GM18511 (cell line): ENCODE measurements around the gene STX2.
A peak's percentile ranks its signal among the peaks of the same experiment; 100 is the strongest.
"Not testable (repeated sequence)": the region's sequence is repeated elsewhere in the genome, so short reads cannot be mapped to it uniquely, and the experiment has no call there.

Experiments
- ATAC-seq: cut with Tn5 transposase; IDR thresholded peaks from one replicate; pipeline ENCODE4 v1.9.1; 2021; ENCODE audit warnings: mild to moderate bottlenecking, moderate library complexity; ENCODE audit not compliant: unreplicated experiment

Gene STX2

GRCh38 chr12:130870442-130871285, 31.6 kb upstream of the STX2 start:
- peak; percentile 68 for ATAC-seq

- ATAC-seq: no peak
Observed at GRCh38 chr12:130868412-130868811, 29.4 kb upstream of the STX2 start.

- no peak for ATAC-seq
Observed at GRCh38 chr12:130863298-130863697, 24.2 kb upstream of the STX2 start.

- ATAC-seq: not testable (repeated sequence)
Observed at GRCh38 chr12:130862771-130863170, 23.7 kb upstream of the STX2 start.

GRCh38 chr12:130862161-130862560, 23.1 kb upstream of the STX2 start:
- ATAC-seq: no peak

GRCh38 chr12:130860311-130860710, 21.3 kb upstream of the STX2 start:
- no peak for ATAC-seq

GRCh38 chr12:130859161-130859560, 20.1 kb upstream of the STX2 start:
- ATAC-seq: no peak

GRCh38 chr12:130858084-130858483, 19.0 kb upstream of the STX2 start:
- ATAC-seq: no peak

- no peak for ATAC-seq
Observed at GRCh38 chr12:130856088-130856487, 17.0 kb upstream of the STX2 start.

GRCh38 chr12:130850418-130851021, 11.5 kb upstream of the STX2 start:
- no peak for ATAC-seq

GRCh38 chr12:130849561-130850417, 10.7 kb upstream of the STX2 start:
- ATAC-seq: no peak

GRCh38 chr12:130848785-130849305, 9.8 kb upstream of the STX2 start:
- not testable (repeated sequence) for ATAC-seq

- not testable (repeated sequence) for ATAC-seq
Observed at GRCh38 chr12:130848105-130848504, 9.1 kb upstream of the STX2 start.

- ATAC-seq: no peak
Observed at GRCh38 chr12:130847112-130847511, 8.1 kb upstream of the STX2 start.

- no peak for ATAC-seq
Observed at GRCh38 chr12:130846369-130846768, 7.3 kb upstream of the STX2 start.

- no peak for ATAC-seq
Observed at GRCh38 chr12:130839770-130840404, 837 bp upstream of the STX2 start.

GRCh38 chr12:130838284-130838950, 633 bp downstream of the STX2 start:
- peak; percentile 40 for ATAC-seq

- ATAC-seq: no peak
Observed at GRCh38 chr12:130835436-130835835, 3.6 kb downstream of the STX2 start.

- ATAC-seq: no peak
Observed at GRCh38 chr12:130835011-130835410, 4.0 kb downstream of the STX2 start.

GRCh38 chr12:130832561-130833209, 6.4 kb downstream of the STX2 start:
- no peak for ATAC-seq
